ENCODE data around the gene SLC6A18.
A peak's percentile ranks its signal among the peaks of the same experiment; 100 is the strongest.
"Not testable (repeated sequence)": the region's sequence is repeated elsewhere in the genome, so short reads cannot be mapped to it uniquely, and the experiment has no call there.

SLC6A18 gene

GRCh38 chr5:1288439-1289335, 63.5 kb downstream of the SLC6A18 start (continued):
- TF ChIP-seq ZNF837 (tag by site-specific recombination; IDR thresholded peaks at IDR 0.05) (no peak), BCL11B (tag by site-specific recombination; IDR thresholded peaks at IDR 0.05; ENCODE audit: low read depth) (no peak)

DNA sequence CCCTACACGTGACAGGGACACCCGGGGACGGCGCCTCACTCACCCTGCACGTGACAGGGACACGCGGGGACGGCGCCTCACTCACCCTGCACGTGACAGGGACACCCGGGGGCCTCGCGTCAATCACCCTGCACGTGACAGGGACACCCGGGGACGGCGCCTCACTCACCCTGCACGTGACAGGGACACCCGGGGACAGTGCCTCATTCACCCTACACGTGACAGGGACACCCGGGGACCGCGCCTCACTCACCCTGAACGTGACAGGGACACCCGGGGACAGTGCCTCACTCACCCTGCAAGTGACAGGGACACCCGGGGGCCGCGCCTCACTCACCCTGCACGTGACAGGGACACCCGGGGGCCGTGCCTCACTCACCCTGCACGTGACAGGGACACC, 64.4 kb downstream of the SLC6A18 start:
- POLR2A ChIA-PET; H3K4me1 ChIP-seq (ENCODE audit: control insufficient read depth, insufficient read depth, low read length); H3K27ac ChIP-seq (ENCODE audit: extremely low read depth, low read depth, low read length); H3K9me3 ChIP-seq (ENCODE audit: control insufficient read depth, insufficient read depth, low read depth, low read length); H3K36me3 ChIP-seq (ENCODE audit: control insufficient read depth in 2 of 2, insufficient read depth in 1 of 2, low read length in 2 of 2); H3K4me3 ChIP-seq (ENCODE audit: low read depth, low read length); CTCF ChIA-PET: not testable (repeated sequence)

DNA sequence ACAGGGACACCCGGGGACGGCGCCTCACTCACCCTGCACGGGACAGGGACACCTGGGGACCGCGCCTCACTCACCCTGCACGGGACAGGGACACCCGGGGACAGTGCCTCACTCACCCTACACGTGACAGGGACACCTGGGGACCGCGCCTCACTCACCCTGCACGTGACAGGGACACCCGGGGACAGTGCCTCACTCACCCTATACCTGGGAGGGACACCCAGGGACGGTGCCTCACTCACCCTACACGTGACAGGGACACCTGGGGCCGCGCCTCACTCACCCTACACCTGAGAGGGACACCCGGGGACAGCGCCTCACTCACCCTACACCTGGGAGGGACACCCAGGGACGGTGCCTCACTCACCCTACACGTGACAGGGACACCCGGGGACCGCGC, 65.8 kb downstream of the SLC6A18 start:
- H3K9me3 ChIP-seq (ENCODE audit: control insufficient read depth, insufficient read depth, low read depth, low read length); H3K36me3 ChIP-seq (ENCODE audit: control insufficient read depth in 2 of 2, insufficient read depth in 1 of 2, low read length in 2 of 2); H3K4me1 ChIP-seq (ENCODE audit: control insufficient read depth, insufficient read depth, low read length); POLR2A ChIA-PET; CTCF ChIA-PET; H3K27ac ChIP-seq (ENCODE audit: extremely low read depth, low read depth, low read length); H3K4me3 ChIP-seq (ENCODE audit: low read depth, low read length): not testable (repeated sequence)

DNA sequence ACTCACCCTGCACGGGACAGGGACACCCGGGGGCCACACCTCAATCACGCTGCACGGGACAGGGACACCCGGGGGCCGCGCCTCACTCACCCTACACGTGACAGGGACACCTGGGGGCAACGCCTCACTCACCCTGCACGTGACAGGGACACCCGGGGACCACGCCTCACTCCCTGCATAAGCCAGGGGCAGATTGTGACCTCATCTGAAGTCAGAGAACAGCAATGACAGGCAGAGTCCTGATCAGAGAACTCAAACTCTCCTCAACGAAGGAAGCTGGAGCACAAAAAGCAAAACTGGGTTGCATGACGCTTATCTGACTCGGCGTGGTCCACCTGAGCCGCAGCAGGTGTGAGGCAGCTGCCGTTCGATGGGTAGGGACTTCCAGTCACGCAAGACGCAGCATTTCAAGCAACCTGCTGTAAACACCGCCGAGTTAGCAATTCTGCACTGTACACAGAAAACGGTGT, 66.5 kb downstream of the SLC6A18 start:
- Histone ChIP-seq H3K4me1 (ENCODE audit: control insufficient read depth, insufficient read depth, low read length) (peaks cover 6% of the 10 kb centered on the region; the same call in 1 of the 2 replicates), H3K27ac (ENCODE audit: extremely low read depth, low read depth, low read length) (no peak overlapping the region), H3K9me3 (ENCODE audit: control insufficient read depth, insufficient read depth, low read depth, low read length) (no peaks in the 10 kb centered on the region), H3K4me3 (ENCODE audit: low read depth, low read length) (no peak overlapping the region), H3K36me3 (ENCODE audit: control insufficient read depth in 2 of 2, insufficient read depth in 1 of 2, low read length in 2 of 2) (no peaks in the 10 kb centered on the region; a peak in 1 of 3 replicates)
- no peak for TF ChIP-seq ZNF391 (tag by site-specific recombination; IDR thresholded peaks at IDR 0.05; ENCODE audit: borderline replicate concordance, low read depth)
- TF ChIP-seq, protein P1, sequence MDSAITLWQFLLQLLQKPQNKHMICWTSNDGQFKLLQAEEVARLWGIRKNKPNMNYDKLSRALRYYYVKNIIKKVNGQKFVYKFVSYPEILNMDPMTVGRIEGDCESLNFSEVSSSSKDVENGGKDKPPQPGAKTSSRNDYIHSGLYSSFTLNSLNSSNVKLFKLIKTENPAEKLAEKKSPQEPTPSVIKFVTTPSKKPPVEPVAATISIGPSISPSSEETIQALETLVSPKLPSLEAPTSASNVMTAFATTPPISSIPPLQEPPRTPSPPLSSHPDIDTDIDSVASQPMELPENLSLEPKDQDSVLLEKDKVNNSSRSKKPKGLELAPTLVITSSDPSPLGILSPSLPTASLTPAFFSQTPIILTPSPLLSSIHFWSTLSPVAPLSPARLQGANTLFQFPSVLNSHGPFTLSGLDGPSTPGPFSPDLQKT (IDR thresholded peaks at IDR 0.05; ENCODE audit: borderline replicate concordance, low read depth, low read length), result no peak
- no peak for TF ChIP-seq ZNF837 (tag by site-specific recombination; IDR thresholded peaks at IDR 0.05)
- TF ChIP-seq KLF1 (tag by site-specific recombination; IDR thresholded peaks at IDR 0.05), result peak; percentile 79
- POLR2A ChIA-PET, result no interaction called here
- CTCF ChIA-PET, result no interaction called here

DNA sequence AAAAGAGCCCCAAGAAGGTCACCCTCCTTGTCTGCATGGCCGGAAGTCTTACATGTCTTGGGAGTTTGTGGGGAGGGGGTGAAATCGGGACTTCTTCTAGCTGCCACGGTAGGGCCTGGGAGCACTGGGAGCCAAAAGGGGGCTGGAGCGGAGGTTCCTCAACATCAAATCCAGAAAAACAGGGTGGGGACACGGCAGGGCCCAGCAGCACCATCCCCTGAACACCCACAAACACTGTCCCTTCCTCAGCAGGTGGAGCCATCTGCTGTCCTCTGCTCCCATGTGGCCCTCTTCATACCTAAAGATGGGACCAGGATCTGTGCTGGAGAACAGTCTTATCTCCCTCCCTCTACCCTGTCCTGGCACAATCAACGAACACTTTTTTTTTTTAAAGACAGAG, 67.0 kb downstream of the SLC6A18 start:
- ChIA-PET CTCF (no interaction called here), POLR2A (no interaction called here)

More for the DNA sequence above, 67.0 kb downstream of the SLC6A18 start:
- Histone ChIP-seq H3K9me3 (ENCODE audit: control insufficient read depth, insufficient read depth, low read depth, low read length) (no peaks in the 10 kb centered on the region), H3K36me3 (ENCODE audit: control insufficient read depth in 2 of 2, insufficient read depth in 1 of 2, low read length in 2 of 2) (no peaks in the 10 kb centered on the region; a peak in 1 of 3 replicates), H3K27ac (ENCODE audit: extremely low read depth, low read depth, low read length) (no peak overlapping the region), H3K4me3 (ENCODE audit: low read depth, low read length) (no peak overlapping the region), H3K4me1 (ENCODE audit: control insufficient read depth, insufficient read depth, low read length) (peaks cover 6% of the 10 kb centered on the region; the same call in 1 of the 2 replicates)
- no peak for TF ChIP-seq ZNF121 (tag by site-specific recombination; IDR thresholded peaks at IDR 0.05)
- no peak for TF ChIP-seq SP3 (tag by site-specific recombination; IDR thresholded peaks at IDR 0.05)
- TF ChIP-seq ZNF776 (tag by site-specific recombination; IDR thresholded peaks at IDR 0.05; ENCODE audit: borderline replicate concordance), result no peak
- no peak for TF ChIP-seq MZF1 (tag by site-specific recombination; IDR thresholded peaks at IDR 0.05; ENCODE audit: borderline replicate concordance)
- TF ChIP-seq YY2 (tag by site-specific recombination; IDR thresholded peaks at IDR 0.05), result no peak
- TF ChIP-seq ZNF707 (tag by site-specific recombination; IDR thresholded peaks at IDR 0.05), result no peak
- no peak for TF ChIP-seq ZNF350 (tag by site-specific recombination; IDR thresholded peaks at IDR 0.05)
- no peak for TF ChIP-seq ZNF214 (tag by site-specific recombination; IDR thresholded peaks at IDR 0.05; ENCODE audit: borderline replicate concordance)
- no peak for TF ChIP-seq ZNF24 (tag by site-specific recombination; IDR thresholded peaks at IDR 0.05)
- TF ChIP-seq ZNF433 (tag by site-specific recombination; IDR thresholded peaks at IDR 0.05; ENCODE audit: low read depth), result no peak
- TF ChIP-seq SETDB1 (IDR thresholded peaks at IDR 0.05; ENCODE audit: insufficient read length, low read length), result no peak
- TF ChIP-seq ZXDB (tag by site-specific recombination; IDR thresholded peaks at IDR 0.05), result no peak
- TF ChIP-seq ZBTB1 (tag by site-specific recombination; IDR thresholded peaks at IDR 0.05), result no peak
- TF ChIP-seq ZNF112 (tag by site-specific recombination; IDR thresholded peaks at IDR 0.05), result no peak
- no peak for TF ChIP-seq ZNF571 (tag by site-specific recombination; IDR thresholded peaks at IDR 0.05)
- no peak for TF ChIP-seq SP2 (tag by site-specific recombination; IDR thresholded peaks at IDR 0.05)
